ENCODE measurements around the gene NAP1L1. TPM values are rescaled to one million over a fixed set of nuclear protein-coding genes. Genes with fewer than 3 reads are reported as not detected.

The NAP1L1 gene
- polyA plus RNA-seq, 4 donors = 831 to 1,114 (median 928) TPM

- DNase-seq (ENCODE audit: low read depth in 4 of 4, low spot score in 3 of 4) = no peak
Measured at GRCh38 chr12:76024102-76024781, 60.2 kb downstream of the NAP1L1 start.

GRCh38 chr12:76023069-76023690 is 61.3 kb downstream of the NAP1L1 start:
- DNase-seq (ENCODE audit: low read depth in 4 of 4, low spot score in 3 of 4) = no peak

GRCh38 chr12:76022506-76022905 is 62.0 kb downstream of the NAP1L1 start:
- DNase-seq (ENCODE audit: low read depth in 4 of 4, low spot score in 3 of 4) = no peak

DNA sequence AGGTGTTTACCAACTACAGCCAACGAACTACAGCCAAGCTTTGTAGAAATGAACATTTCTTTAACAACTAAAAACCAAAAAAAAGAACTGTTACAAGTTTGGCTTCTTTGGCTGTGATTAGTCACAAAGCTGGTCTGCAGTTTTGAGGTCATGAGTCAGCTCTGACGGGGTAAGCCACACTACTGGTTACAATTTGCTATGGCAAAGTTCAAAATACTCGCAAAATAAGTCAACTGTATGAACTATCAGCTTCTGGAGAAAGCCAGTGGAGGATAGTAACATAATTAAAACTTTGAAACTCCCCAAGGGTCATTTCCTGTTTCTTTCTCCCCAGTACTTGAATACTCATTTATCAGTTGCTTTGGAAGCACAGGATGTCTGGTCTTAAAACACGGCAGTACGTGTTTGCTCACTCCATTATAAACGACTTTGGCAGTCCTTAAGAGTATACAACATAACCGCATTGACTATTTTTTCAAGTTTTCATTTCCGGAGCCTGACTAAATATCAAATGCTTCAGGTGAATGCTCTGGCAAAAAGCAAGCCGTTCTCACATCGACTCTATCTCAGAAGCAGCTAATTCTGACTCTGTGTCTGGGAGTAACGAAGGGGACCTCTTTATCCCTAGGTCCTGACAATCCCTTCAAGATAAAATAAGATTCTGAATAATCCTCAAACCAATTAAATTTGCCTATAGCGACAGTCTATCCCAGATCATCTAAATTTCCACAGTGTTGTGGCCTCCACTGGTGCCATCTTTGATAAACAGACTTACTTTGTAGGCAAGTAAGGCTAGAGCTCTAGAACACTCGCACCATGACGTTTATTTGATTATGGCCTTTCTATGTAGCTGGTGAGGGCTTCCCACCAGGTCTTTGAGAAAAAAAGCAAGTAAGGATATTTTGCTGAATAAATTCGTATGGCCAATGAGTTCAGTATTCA is 63.5 kb downstream of the NAP1L1 start:
- no peak for DNase-seq (ENCODE audit: low read depth in 4 of 4, low spot score in 3 of 4)

GRCh38 chr12:76020281-76020680 is 64.2 kb downstream of the NAP1L1 start:
- no peak for DNase-seq (ENCODE audit: low read depth in 4 of 4, low spot score in 3 of 4)

DNA sequence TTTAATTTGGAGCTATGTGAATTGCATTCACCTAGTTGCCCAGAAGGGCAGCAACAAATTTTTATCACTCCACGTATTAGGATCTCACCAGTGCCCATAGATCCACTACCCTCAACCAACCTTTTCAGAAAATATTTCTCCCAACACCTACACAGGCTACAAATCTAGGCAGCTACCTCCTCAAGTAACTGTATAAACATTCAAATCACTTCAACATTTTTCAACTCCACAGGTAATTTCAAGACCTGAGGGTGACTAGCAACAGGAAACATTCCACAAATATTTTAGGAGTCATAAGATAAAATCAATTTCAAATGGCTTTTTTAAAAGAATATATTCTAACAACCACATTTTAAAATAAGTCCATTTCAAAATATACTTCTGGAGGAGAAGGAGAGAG is 65.8 kb downstream of the NAP1L1 start:
- no peak for DNase-seq (ENCODE audit: low read depth in 4 of 4, low spot score in 3 of 4)

GRCh38 chr12:76018111-76018510 is 66.4 kb downstream of the NAP1L1 start:
- no peak for DNase-seq (ENCODE audit: low read depth in 4 of 4, low spot score in 3 of 4)

DNA sequence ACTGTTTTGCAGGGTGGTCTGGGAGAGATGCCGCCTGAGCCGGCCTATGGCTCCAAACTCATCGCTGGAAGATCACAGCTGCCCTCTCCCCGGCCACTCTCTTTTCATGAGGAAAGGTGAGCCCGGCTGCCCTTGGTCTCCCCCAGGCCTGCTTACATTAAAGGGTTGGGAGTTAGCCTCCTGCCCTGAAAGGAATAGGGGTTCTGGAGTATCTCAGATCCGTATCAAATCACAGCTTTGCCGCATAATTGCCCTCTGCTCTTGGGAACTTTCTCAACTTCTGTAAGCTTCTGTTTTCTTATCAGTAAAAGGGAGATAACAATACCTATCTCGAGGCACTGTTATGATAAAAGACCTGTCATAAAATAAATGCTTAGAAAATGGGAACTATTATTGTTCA is 70.5 kb downstream of the NAP1L1 start:
- no peak for DNase-seq (ENCODE audit: low read depth in 4 of 4, low spot score in 3 of 4)

GRCh38 chr12:76013603-76014002 is 70.9 kb downstream of the NAP1L1 start:
- DNase-seq (ENCODE audit: low read depth in 4 of 4, low spot score in 3 of 4) = no peak

GRCh38 chr12:76012644-76013043 is 71.8 kb downstream of the NAP1L1 start:
- DNase-seq (ENCODE audit: low read depth in 4 of 4, low spot score in 3 of 4) = no peak

- DNase-seq (ENCODE audit: low read depth in 4 of 4, low spot score in 3 of 4) = no peak
Measured at GRCh38 chr12:76010732-76011458, 73.6 kb downstream of the NAP1L1 start.

- DNase-seq (ENCODE audit: low read depth in 4 of 4, low spot score in 3 of 4) = no peak
Measured at GRCh38 chr12:76008428-76008827, 76.1 kb downstream of the NAP1L1 start.

DNA sequence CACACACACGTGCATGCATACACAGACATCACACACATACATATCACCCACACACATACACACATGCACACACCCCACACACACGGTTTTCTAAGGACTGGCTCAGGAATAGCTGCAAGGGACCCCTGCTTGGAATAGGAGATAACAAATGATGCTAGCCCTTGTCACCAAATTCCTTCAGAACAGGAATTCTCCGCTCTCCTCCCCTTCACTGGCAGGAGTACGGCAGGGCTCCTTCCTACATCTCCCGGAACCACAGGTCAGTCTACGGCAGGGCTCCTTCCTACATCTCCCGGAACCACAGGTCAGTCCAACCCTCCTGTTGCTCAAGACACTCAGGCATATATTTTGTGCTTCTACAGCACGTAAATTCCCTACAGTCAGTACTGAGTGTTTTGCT is 76.8 kb downstream of the NAP1L1 start:
- DNase-seq (ENCODE audit: low read depth in 4 of 4, low spot score in 3 of 4) = no peak

DNA sequence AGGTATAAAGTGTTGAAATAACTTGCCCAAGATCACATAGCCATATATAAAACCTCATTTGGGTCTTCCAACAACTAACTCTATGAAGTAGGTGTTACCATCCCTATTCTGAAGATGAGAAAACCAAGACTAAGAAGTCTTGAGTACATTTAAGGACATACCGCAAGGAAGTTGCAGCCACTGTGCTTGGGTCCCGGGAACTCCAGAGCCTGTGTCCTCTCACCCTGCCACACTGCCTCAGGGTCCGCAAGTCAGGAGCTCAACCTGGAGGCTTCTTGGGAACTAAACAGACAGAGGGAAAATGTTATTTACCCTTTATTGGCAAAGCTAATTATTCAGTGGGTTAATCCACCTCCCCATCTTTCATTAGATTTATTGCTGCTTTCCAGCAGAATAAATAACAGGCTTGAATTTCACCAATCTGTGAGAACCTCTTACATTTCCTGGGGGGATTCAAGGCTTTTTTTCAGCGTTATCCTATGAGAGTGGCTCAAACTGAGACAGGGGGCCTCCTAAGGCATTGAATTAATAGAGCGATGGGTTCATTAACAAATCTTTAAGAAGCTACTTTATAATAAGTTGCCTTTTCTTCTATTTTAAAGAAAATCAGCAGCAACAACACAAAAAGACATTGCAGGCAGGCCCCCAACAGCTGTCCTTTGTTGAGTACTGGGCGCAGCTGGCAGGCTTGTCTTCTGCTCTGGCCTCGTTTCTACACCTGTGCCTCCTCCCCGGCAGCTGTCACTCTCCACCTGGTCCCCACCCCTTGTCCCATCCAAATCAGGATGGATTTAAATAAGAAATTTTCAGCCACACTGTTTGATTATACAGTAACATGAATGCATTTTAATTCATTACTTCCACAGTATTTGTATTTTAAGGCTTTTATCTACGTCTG is 78.2 kb downstream of the NAP1L1 start:
- DNase-seq (ENCODE audit: low read depth in 4 of 4, low spot score in 3 of 4) = no peak

DNA sequence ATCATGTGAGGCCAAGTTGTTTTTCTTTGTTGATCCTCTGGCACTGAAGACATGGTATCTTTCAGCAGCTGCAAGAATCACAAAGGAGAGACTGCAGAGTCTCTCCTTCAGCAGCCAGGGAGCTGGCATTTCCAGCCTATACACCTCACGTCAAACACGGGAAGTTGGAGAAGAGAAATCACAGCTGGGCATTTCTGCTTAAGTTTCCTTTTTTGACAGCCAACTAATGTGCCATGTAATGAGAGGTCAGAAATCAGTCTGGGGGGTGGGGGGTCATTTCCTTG is 81.2 kb downstream of the NAP1L1 start:
- DNase-seq (ENCODE audit: low read depth in 4 of 4, low spot score in 3 of 4) = no peak

DNA sequence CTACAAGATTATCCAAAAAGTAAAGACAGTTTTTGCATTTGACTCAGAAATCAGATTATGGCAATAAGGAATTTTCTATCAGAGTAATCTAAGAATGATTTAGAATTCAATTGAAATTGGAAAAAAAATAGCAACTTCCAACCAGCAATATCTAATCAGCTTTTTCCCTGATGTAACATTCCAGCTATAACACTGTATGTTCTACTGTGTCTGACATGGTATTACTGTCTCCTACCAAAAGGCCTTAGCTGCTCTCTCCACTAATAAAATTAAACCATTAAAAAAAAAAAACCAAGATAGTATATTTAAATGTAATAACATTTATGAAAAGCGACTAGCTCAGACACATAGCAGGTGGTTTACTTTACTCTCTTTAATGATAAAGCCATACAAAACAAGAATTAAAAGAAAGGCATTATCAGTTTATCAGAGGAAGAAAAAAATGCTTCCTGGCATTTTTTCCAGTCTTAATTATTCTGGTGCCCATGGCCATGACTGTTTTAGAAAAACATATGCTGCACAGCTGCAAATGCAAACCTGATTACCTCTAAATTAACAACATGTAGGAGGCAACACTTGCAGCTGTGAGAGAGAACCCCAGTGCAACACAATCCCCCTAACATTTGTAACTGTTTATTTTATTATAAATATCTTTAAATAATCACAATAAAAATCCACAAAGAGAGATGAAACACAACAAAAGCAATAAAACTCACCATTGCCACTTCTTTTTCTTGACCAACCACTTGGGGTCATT is 81.7 kb downstream of the NAP1L1 start:
- DNase-seq (ENCODE audit: low read depth in 4 of 4, low spot score in 3 of 4) = no peak

DNA sequence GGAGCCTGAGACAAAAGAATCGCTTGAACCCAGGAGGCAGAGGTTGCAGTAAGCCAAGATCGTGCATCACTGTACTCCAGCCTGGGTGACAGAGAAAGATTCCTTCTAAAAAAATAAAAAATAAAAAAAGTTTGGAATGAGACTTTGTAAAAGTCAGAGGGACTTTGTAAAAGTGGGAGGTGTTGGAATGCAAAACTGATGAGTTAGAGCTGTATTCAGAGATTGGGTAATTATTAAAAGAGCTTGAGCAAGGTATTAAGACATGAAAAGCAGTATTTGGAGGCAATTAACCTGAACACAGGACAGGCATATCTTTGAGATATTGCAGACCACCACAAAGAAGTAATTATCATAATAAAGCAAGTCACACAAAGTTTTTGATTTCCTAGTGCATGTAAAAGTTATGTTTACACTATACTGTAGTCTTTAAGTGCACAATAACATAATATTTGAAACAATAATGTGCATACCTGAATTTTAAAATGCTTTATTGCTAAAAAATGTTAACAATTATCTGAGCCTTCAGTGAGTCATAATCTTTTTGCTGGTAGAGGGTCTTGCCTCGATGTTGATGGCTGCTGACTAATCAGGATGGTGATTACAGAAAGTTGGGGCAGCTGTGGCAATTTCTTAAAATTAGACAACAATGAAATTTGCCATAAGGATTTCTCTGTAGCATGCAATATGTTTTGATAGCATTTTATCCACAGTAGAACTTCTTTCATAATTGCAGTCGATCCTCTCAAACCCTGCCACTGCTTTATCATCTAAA is 86.0 kb downstream of the NAP1L1 start:
- no peak for DNase-seq (ENCODE audit: low read depth in 4 of 4, low spot score in 3 of 4)

- no peak for DNase-seq (ENCODE audit: low read depth in 4 of 4, low spot score in 3 of 4)
Measured at GRCh38 chr12:75997658-75998057, 86.8 kb downstream of the NAP1L1 start.

Measured in left renal pelvis (tissue), 4 donors.